Brain pericyte (primary cell): ENCODE results near the gene GCNT2.
"Not testable (repeated sequence)": the region's sequence is repeated elsewhere in the genome, so short reads cannot be mapped to it uniquely, and the experiment has no call there.

Experiments used
- DNase-seq: peaks from one replicate; pipeline ENCODE4 v3.0.0-alpha.2; 2012; ENCODE audit warnings: low read depth, low spot score

The GCNT2 gene

GRCh38 chr6:10521104-10521808, at the start of gene GCNT2:
Gene GCNT2, plus strand, starts transcription at chr6:10521351. Its CDS starts 7,561 bp downstream, at chr6:10528912.
- DNase-seq, result peak; percentile 63

- DNase-seq, result no peak
These were observed 48.5 kb upstream of the GCNT2 start for GRCh38 chr6:10472634-10473033.

- no peak for DNase-seq
These were observed 42.7 kb upstream of the GCNT2 start for GRCh38 chr6:10478187-10479040.

GRCh38 chr6:10479939-10480700, 41.0 kb upstream of the GCNT2 start:
- DNase-seq, result no peak

- no peak for DNase-seq
These were observed 40.0 kb upstream of the GCNT2 start for GRCh38 chr6:10481101-10481500.

GRCh38 chr6:10482636-10483257, 38.4 kb upstream of the GCNT2 start:
- DNase-seq, result no peak

GRCh38 chr6:10484912-10485311, 36.2 kb upstream of the GCNT2 start:
- DNase-seq, result no peak

GRCh38 chr6:10485406-10485805, 35.7 kb upstream of the GCNT2 start:
- DNase-seq, result no peak

- no peak for DNase-seq
These were observed 34.9 kb upstream of the GCNT2 start for GRCh38 chr6:10486215-10486614.

- DNase-seq, result not testable (repeated sequence)
These were observed 34.1 kb upstream of the GCNT2 start for GRCh38 chr6:10486944-10487588.

- no peak for DNase-seq
These were observed 33.4 kb upstream of the GCNT2 start for GRCh38 chr6:10487668-10488327.

- no peak for DNase-seq
These were observed 29.7 kb upstream of the GCNT2 start for GRCh38 chr6:10491463-10491862.

GRCh38 chr6:10491905-10492304, 29.2 kb upstream of the GCNT2 start:
- DNase-seq, result not testable (repeated sequence)

- no peak for DNase-seq
These were observed 26.1 kb upstream of the GCNT2 start for GRCh38 chr6:10495029-10495428.

- no peak for DNase-seq
These were observed 15.6 kb upstream of the GCNT2 start for GRCh38 chr6:10505529-10505928.

GRCh38 chr6:10507298-10507697, 13.9 kb upstream of the GCNT2 start:
- no peak for DNase-seq

- no peak for DNase-seq
These were observed 13.4 kb upstream of the GCNT2 start for GRCh38 chr6:10507715-10508114.

GRCh38 chr6:10510592-10511367, 10.4 kb upstream of the GCNT2 start:
- no peak for DNase-seq

- DNase-seq, result no peak
These were observed 9.7 kb upstream of the GCNT2 start for GRCh38 chr6:10511477-10511876.

GRCh38 chr6:10513544-10513943, 7.6 kb upstream of the GCNT2 start:
- DNase-seq, result no peak
